ENCODE results near the gene FRAS1.
"Not testable (repeated sequence)": the region's sequence is repeated elsewhere in the genome, so short reads cannot be mapped to it uniquely, and the experiment has no call there.

Gene FRAS1

GRCh38 chr4:78324625-78325024, 267.5 kb downstream of the FRAS1 start:
- no peak for DNase-seq (ENCODE audit: low read depth in 2 of 2)

DNA sequence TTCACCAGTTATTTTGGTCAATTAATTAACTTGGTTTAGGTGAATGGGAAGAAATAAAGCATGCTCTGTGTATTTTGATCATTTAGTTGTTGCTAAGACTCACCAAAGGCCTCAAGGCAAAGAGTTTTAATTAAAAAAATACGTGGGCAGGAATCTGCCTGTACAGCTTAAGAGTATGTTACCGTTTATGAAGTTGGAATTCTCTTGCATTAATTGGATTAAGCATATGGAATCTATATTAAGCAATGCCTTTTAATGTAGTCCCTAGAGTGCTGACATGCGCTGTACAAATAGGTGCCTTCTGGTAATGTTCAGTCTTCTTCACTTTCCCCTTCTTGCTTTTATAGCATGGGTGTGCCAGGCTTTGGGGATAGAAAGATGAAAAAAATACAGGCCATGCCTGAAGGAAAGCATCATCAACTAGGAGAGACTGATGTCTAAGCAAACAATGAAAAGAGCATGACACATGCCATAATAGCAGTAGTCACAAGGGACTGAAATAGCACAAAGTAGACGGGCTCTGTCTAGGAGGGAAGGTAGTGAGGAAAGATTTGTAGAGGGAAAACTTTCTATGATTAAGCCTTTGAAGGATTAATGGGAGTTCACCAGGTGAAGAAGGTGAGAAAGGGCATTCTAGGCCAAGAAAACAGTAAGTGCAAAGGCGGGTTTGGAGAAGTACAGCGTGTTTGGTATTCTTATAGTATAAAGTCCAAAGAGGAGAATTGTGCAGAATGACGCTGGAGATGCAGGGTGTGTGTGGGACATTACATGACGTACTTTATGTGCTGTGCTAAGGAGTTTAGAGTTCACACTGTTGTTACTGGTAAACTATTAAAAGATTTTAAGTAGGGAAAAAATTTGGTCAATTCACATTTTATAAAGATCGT, 268.4 kb downstream of the FRAS1 start:
- no peak for DNase-seq (ENCODE audit: low read depth in 2 of 2)

- DNase-seq (ENCODE audit: low read depth in 2 of 2): not testable (repeated sequence)
These were observed 271.5 kb downstream of the FRAS1 start for GRCh38 chr4:78328591-78328990.

DNA sequence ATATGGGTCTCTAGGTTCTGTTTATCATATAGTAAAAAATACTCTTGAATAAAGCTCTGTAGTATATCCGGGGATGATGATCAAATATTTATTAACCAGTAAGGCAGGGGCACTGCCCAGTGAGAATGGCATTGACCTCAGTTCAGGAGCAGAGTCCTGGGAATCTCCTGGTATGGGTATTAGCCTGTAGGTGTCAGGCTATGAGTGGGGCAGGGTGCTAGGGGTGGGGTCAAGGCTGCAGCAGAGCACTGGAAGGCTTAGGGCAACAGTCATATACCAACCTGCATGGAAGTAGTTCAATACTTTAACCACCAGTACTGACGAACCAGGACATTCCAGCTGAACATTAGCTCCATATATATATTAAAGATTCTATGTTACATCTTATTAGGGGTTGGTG, 274.1 kb downstream of the FRAS1 start:
- no peak for DNase-seq (ENCODE audit: low read depth in 2 of 2)

DNA sequence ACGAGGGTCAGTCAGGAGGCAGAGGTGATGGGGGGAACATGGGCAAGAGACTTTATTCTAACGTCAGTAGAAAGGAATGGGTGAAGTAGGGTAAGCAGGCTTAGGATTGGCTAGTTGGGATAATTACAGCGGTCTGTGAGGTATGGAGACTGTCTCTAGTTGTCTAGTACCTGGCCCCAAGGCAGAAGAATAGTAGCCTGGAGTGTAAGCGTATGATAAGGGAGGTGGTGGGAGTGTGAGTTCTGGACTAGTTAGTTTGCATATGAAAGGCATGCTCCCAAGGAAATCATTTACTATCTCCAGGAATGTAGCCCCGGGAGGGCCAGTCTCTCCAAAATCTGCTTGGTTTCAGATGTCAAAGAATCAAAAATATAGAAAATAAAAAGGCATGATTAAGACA, 274.8 kb downstream of the FRAS1 start:
- no peak for DNase-seq (ENCODE audit: low read depth in 2 of 2)

DNA sequence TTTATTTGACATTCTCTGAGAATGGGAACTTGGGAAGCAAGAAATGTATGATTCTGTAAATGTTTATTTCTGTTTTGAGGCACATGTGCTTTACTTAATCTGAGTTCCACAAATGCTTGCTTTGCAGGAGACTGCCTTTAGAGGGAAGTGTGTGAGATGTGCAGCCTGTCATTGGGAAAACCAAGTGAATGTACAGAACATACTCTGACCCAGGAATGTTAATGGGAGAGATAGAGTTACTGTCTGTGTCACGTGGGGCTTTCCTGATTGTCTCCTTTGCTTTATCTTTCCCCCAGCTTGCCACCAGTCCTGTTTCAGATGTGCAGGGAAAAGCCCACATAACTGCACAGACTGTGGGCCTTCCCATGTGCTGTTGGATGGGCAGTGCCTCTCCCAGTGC, 275.9 kb downstream of the FRAS1 start:
- DNase-seq (ENCODE audit: low read depth in 2 of 2): no peak

GRCh38 chr4:78336093-78336943, 279.2 kb downstream of the FRAS1 start:
- no peak for DNase-seq (ENCODE audit: low read depth in 2 of 2)

DNA sequence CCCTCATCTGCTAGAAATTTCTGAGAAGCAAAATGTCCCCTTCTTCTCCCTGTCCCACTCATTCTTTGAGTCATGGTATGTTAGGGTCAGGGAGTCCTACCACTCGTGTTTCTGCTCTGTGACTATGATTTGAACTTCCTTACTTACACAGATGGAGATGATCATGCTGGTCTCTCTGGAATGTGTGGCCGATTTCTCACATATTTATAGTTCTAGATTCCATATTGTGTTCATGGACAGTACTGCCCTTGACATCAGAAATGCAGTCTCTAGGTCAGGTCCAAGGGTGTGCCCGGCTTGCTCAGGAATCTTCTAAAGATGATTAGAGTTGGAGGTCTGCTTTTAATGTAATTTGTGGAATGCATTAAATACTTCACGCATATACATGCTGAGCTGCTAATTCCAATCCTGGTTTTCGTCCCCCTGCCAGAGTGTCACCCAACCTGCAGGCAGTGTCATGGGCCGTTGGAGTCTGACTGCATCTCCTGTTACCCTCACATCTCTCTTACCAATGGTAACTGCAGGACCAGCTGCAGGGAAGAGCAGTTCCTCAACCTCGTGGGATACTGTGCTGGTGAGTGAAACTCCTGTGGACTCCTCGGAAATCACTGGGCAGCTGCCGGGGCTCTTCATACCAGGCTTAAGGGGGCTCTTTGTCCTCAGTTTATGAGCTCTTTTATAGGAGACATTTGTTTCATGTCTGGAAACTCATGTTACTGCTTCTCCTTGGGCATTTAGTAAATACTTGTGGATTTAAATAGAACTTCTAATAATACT, 280.3 kb downstream of the FRAS1 start:
- no peak for DNase-seq (ENCODE audit: low read depth in 2 of 2)

GRCh38 chr4:78342125-78342524, 285.0 kb downstream of the FRAS1 start:
- DNase-seq (ENCODE audit: low read depth in 2 of 2): no peak

DNA sequence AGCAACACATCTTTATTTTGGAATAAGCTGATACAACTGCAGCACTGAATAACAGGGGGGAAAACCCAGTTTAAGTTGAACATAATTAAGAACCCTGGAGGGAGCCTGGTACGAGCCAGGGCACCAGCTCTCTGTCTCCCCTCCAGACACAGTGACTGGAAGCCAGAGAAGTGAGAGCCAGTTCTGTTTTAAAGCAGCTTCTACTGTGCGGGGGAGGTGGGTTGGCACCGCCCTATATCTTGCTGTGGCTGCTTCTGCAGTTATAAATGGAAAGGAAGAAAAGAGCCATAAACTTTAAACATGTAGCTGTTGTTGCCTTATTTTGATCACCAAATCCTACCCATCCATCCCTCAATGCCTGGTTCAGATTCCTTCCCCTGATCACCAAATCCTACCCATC, 286.6 kb downstream of the FRAS1 start:
- no peak for DNase-seq (ENCODE audit: low read depth in 2 of 2)

DNA sequence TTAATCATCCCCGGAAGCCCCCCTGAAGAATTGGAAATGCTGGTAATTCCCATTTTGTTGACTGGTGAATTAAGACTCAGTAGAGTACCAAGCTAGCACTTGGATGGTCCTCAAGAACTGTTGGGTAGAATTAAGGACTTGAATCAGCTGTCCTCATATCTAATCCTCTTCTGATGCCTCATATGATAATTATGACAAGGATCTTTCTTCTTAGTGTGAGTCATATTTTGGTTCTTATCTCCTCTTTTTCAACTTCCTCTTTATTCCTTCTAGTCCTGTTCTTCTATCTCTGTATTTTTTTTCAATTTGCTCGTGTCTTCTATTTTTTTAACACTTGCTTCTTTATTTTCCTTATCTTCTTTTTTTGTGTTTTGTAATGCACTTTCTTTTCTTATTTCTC, 288.1 kb downstream of the FRAS1 start:
- no peak for DNase-seq (ENCODE audit: low read depth in 2 of 2)

DNA sequence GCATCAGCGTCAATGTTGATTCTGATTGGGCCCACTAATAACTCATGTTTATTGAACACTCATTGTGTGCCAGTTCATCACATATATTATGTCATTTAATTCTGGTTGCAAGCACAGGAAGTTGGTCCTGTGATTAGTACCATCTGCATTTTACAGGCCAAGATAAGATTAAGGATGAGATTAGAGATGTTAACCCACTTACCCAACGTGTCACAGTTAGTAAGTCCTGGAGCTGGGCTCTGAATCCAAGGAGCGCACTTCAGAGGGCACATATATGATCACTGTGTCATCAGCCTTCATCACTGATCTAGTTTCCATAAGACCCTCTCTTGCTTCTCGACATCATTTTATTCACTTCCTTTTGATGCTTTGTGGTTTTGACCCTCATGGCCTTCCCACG, 289.1 kb downstream of the FRAS1 start:
- DNase-seq (ENCODE audit: low read depth in 2 of 2): no peak

GRCh38 chr4:78347527-78347926, 290.4 kb downstream of the FRAS1 start:
- DNase-seq (ENCODE audit: low read depth in 2 of 2): no peak

GRCh38 chr4:78353921-78354320, 296.8 kb downstream of the FRAS1 start:
- DNase-seq (ENCODE audit: low read depth in 2 of 2): no peak

- no peak for DNase-seq (ENCODE audit: low read depth in 2 of 2)
These were observed 297.7 kb downstream of the FRAS1 start for GRCh38 chr4:78354782-78355181.

DNA sequence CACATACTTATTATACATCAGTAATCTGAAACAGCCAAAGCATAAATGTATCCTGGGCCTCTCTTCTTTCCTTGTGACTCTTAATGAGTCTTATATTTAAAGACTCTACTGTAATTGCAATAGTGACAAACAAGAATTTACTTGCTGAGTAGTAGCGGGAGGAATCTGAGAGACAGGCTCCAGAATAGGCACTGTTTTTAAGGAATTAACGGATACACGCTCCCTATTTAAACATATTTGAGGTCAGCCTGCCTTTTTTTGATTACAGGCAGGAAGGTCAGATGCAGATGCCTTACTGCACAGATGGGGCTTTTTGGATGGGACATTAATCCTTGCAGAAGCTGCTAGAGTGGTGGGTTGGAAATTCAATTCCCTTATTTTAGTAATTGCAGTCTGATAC, 298.2 kb downstream of the FRAS1 start:
- no peak for DNase-seq (ENCODE audit: low read depth in 2 of 2)

GRCh38 chr4:78356251-78356786, 299.2 kb downstream of the FRAS1 start:
- DNase-seq (ENCODE audit: low read depth in 2 of 2): no peak

DNA sequence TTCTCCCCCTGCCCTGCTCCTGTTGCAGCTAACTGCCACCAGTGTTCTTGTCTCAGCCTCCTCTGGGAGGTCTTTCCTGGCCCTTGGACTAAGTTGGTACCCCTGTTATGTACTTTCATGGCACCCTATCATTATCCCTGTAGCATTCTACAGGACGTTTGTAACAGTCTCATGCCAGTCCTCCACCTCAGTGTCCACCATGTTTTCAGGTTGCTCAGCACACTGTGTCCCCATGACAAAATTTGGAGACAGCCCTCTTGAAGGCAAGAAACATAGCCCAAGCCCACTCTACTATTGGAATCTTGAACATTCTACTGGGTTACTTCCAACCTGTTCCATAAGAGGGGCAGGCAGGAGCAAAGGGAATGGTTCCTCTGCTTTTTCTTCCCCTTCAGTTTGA, 300.0 kb downstream of the FRAS1 start:
- DNase-seq (ENCODE audit: low read depth in 2 of 2): no peak

GRCh38 chr4:78360466-78360865, 303.3 kb downstream of the FRAS1 start:
- DNase-seq (ENCODE audit: low read depth in 2 of 2): no peak

GRCh38 chr4:78361621-78362120, 304.5 kb downstream of the FRAS1 start:
- no peak for DNase-seq (ENCODE audit: low read depth in 2 of 2)

- no peak for DNase-seq (ENCODE audit: low read depth in 2 of 2)
These were observed 305.2 kb downstream of the FRAS1 start for GRCh38 chr4:78362310-78362709.

All from stimulated activated CD8-positive, alpha-beta memory T cell treated with anti-CD3 and anti-CD28 coated beads, Interleukin-7, amount 100 ng/mL, for 4 hours (primary cell).